Measurements from ENCODE around the gene EXOSC10. TPM values are rescaled to one million over a fixed set of nuclear protein-coding genes. Genes with fewer than 3 reads are reported as not detected.
A peak's percentile ranks its signal among the peaks of the same experiment; 100 is the strongest.
"Not testable (repeated sequence)": the region's sequence is repeated elsewhere in the genome, so short reads cannot be mapped to it uniquely, and the experiment has no call there.

EXOSC10 gene
- total RNA-seq, 1 donor from 2014 or later, result 17.1 TPM

GRCh38 chr1:11109047-11109760, 9.5 kb upstream of the EXOSC10 start:
- Histone ChIP-seq H3K9me3 (replicated peaks) (no peaks in the 10 kb centered on the region), H3K27me3 (ENCODE audit: low read depth) (no peaks in the 10 kb centered on the region), H3K4me3 (no peak overlapping the region), H3K36me3 (peaks cover 88% of the 10 kb centered on the region), H3K27ac (replicated peaks) (no peak overlapping the region), H3K4me1 (no peaks in the 10 kb centered on the region)
- TF ChIP-seq CTCF (IDR thresholded peaks at IDR 0.05; ENCODE audit: borderline replicate concordance), result no peak
- DNase-seq, result no peak
- intact Hi-C loops (cut with micrococcal nuclease), result no loop called here

GRCh38 chr1:11107599-11107998, 7.9 kb upstream of the EXOSC10 start:
- H3K36me3 ChIP-seq, result peaks cover 72% of the 10 kb centered on the region
- intact Hi-C loops (cut with micrococcal nuclease), result no loop called here
- H3K27me3 ChIP-seq (ENCODE audit: low read depth), result no peaks in the 10 kb centered on the region
- no peaks in the 10 kb centered on the region for H3K9me3 ChIP-seq (replicated peaks)
- no peak for DNase-seq
- TF ChIP-seq CTCF (IDR thresholded peaks at IDR 0.05; ENCODE audit: borderline replicate concordance), result no peak
- H3K4me1 ChIP-seq, result no peaks in the 10 kb centered on the region
- no peak overlapping the region for H3K27ac ChIP-seq (replicated peaks)
- H3K4me3 ChIP-seq, result no peak overlapping the region

- DNase-seq, result no peak
- Histone ChIP-seq H3K9me3 (replicated peaks) (no peaks in the 10 kb centered on the region), H3K4me1 (no peaks in the 10 kb centered on the region), H3K4me3 (no peak overlapping the region), H3K27me3 (ENCODE audit: low read depth) (no peaks in the 10 kb centered on the region), H3K36me3 (peaks cover 53% of the 10 kb centered on the region), H3K27ac (replicated peaks) (no peak overlapping the region)
- TF ChIP-seq CTCF (IDR thresholded peaks at IDR 0.05; ENCODE audit: borderline replicate concordance), result no peak
- intact Hi-C loops (cut with micrococcal nuclease), result no loop called here
Measured at GRCh38 chr1:11105586-11105985, 5.9 kb upstream of the EXOSC10 start.

GRCh38 chr1:11101347-11101746, 1.7 kb upstream of the EXOSC10 start:
- Histone ChIP-seq H3K4me1 (peaks cover 23% of the 10 kb centered on the region), H3K27me3 (ENCODE audit: low read depth) (no peaks in the 10 kb centered on the region), H3K36me3 (peaks cover 29% of the 10 kb centered on the region), H3K4me3 (no peak overlapping the region), H3K27ac (replicated peaks) (no peak overlapping the region), H3K9me3 (replicated peaks) (no peaks in the 10 kb centered on the region)
- no peak for TF ChIP-seq CTCF (IDR thresholded peaks at IDR 0.05; ENCODE audit: borderline replicate concordance)
- intact Hi-C loops (cut with micrococcal nuclease), result no loop called here
- DNase-seq, result no peak

GRCh38 chr1:11100806-11101205, 1.1 kb upstream of the EXOSC10 start:
- H3K27me3 ChIP-seq (ENCODE audit: low read depth); DNase-seq; H3K9me3 ChIP-seq (replicated peaks); intact Hi-C loops (cut with micrococcal nuclease); H3K4me3 ChIP-seq; H3K27ac ChIP-seq (replicated peaks): not testable (repeated sequence)
- peaks cover 23% of the 10 kb centered on the region for H3K4me1 ChIP-seq
- H3K36me3 ChIP-seq, result peaks cover 29% of the 10 kb centered on the region

- H3K36me3 ChIP-seq, result peaks cover 29% of the 10 kb centered on the region
- intact Hi-C loops (cut with micrococcal nuclease), result no loop called here
- DNase-seq, result no peak
- H3K27me3 ChIP-seq (ENCODE audit: low read depth), result no peaks in the 10 kb centered on the region
- H3K4me3 ChIP-seq, result peak overlapping the region; percentile 86
- H3K9me3 ChIP-seq (replicated peaks), result no peaks in the 10 kb centered on the region
- TF ChIP-seq CTCF (IDR thresholded peaks at IDR 0.05; ENCODE audit: borderline replicate concordance), result no peak
- peaks cover 23% of the 10 kb centered on the region for H3K4me1 ChIP-seq
- peak overlapping the region; percentile 82 for H3K27ac ChIP-seq (replicated peaks)
Measured at GRCh38 chr1:11100149-11100493, 452 bp upstream of the EXOSC10 start.

Data from left ventricle myocardium inferior (tissue), 1 donor.